Brain microvascular endothelial cell (primary cell): ENCODE results near the gene GALNTL6.
A peak's percentile ranks its signal among the peaks of the same experiment; 100 is the strongest.

Experiments used
- DNase-seq: peaks from one replicate; pipeline ENCODE4 v3.0.0-alpha.2; 2020
- H3K27ac ChIP-seq: fragments of 250-450 bp; sonication (Bioruptor Pico); 2 replicates; pipeline ENCODE4 v1.5.1; 2020; ENCODE audit warnings: mild to moderate bottlenecking, moderate library complexity
- H3K27me3 ChIP-seq: fragments of 250-450 bp; sonication (Bioruptor Pico); replicated peaks from 2 replicates; pipeline ENCODE4 v1.5.1; 2020; ENCODE audit warnings: mild to moderate bottlenecking
- H3K36me3 ChIP-seq: fragments of 250-450 bp; sonication (Bioruptor Pico); replicated peaks from 2 replicates; pipeline ENCODE4 v1.5.1; 2020; ENCODE audit warnings: mild to moderate bottlenecking
- H3K4me3 ChIP-seq: 2 replicates; pipeline ENCODE4 v1.5.1; 2011; ENCODE audit warnings: low read depth, mild to moderate bottlenecking, control low read depth, low read length, moderate library complexity
- CTCF ChIP-seq: IDR thresholded peaks from 2 replicates; pipeline ENCODE4 v1.5.1; 2011; ENCODE audit warnings: low read depth, mild to moderate bottlenecking, moderate library complexity, low read length, control low read depth, inconsistent platforms; ENCODE audit errors: missing control alignments
- in situ Hi-C: cut with HindIII; loops from 2 replicates; pipeline ENCODE4 v1.10.0; 2017; ENCODE audit warnings: low sequenced_read_pairs, low pct_ligation_motif_present

The GALNTL6 gene

GRCh38 chr4:172758586-172759340 is 945.6 kb downstream of the GALNTL6 start:
- no peaks in the 10 kb centered on the region for H3K27me3 ChIP-seq
- no peak for TF ChIP-seq CTCF
- no peak overlapping the region for H3K27ac ChIP-seq
- no peaks in the 10 kb centered on the region for H3K36me3 ChIP-seq
- H3K4me3 ChIP-seq: no peak overlapping the region
- peak; percentile 70 for DNase-seq
- in situ Hi-C loops: no loop called here

- DNase-seq: no peak
- H3K4me3 ChIP-seq: no peak overlapping the region
- in situ Hi-C loops: no loop called here
- H3K36me3 ChIP-seq: no peaks in the 10 kb centered on the region
- H3K27ac ChIP-seq: no peak overlapping the region
- TF ChIP-seq CTCF: no peak
- no peaks in the 10 kb centered on the region for H3K27me3 ChIP-seq
Observed at GRCh38 chr4:172760512-172760911, 947.3 kb downstream of the GALNTL6 start.

- TF ChIP-seq CTCF: no peak
- no peak overlapping the region for H3K4me3 ChIP-seq
- in situ Hi-C loops: no loop called here
- H3K27ac ChIP-seq: no peak overlapping the region
- DNase-seq: no peak
- no peaks in the 10 kb centered on the region for H3K27me3 ChIP-seq
- no peaks in the 10 kb centered on the region for H3K36me3 ChIP-seq
Observed at GRCh38 chr4:172762895-172763294, 949.7 kb downstream of the GALNTL6 start.

- Histone ChIP-seq H3K27me3 (no peaks in the 10 kb centered on the region), H3K27ac (no peak overlapping the region), H3K4me3 (no peak overlapping the region), H3K36me3 (no peaks in the 10 kb centered on the region)
- DNase-seq: no peak
- no peak for TF ChIP-seq CTCF
- in situ Hi-C loops: no loop called here
Observed at GRCh38 chr4:172770787-172771186, 957.6 kb downstream of the GALNTL6 start.

- Histone ChIP-seq H3K4me3 (no peak overlapping the region), H3K36me3 (no peaks in the 10 kb centered on the region), H3K27ac (no peak overlapping the region), H3K27me3 (no peaks in the 10 kb centered on the region)
- DNase-seq: no peak
- TF ChIP-seq CTCF: no peak
- in situ Hi-C loops: no loop called here
Observed at GRCh38 chr4:172772781-172773180, 959.6 kb downstream of the GALNTL6 start.
